Amniotic epithelial cell (primary cell): Measurements from ENCODE around the gene CETN1.
A peak's percentile ranks its signal among the peaks of the same experiment; 100 is the strongest.

Source experiments
- DNase-seq: peaks from one replicate; pipeline ENCODE4 v3.0.0-alpha.2; 2010; ENCODE audit warnings: low read depth

The CETN1 gene

GRCh38 chr18:623761-624620, 43.8 kb downstream of the CETN1 start:
- DNase-seq: peak; percentile 65

GRCh38 chr18:627231-627630, 47.1 kb downstream of the CETN1 start:
- peak; percentile 14 for DNase-seq

GRCh38 chr18:629269-630150, 49.3 kb downstream of the CETN1 start:
- DNase-seq: peak; percentile 64

- DNase-seq: peak; percentile 13
Measured at GRCh38 chr18:631560-631959, 51.4 kb downstream of the CETN1 start.
